Measurements from ENCODE around the gene USP9X.

GRCh38 chrX:41257801-41258200, 172.6 kb downstream of the USP9X start:
- TF ChIP-seq POLR2A (IDR thresholded peaks at IDR 0.05; ENCODE audit: low read length) (no peak), GATA1 (IDR thresholded peaks at IDR 0.05; ENCODE audit: low read depth, low read length) (no peak)

All from erythroblast (primary cell).